SIG-M5 treated with dmso at 0.1 percent for 504 hours (cell line): ENCODE data around the gene IL18BP.

Experiments used
- DNase-seq: peaks from one replicate; lab custom pipeline; 2025; ENCODE audit not compliant: unreplicated experiment; lab: John Stamatoyannopoulos, UW

Gene IL18BP

GRCh38 chr11:72010529-72011233, 12.0 kb downstream of the IL18BP start:
- no peak for DNase-seq

GRCh38 chr11:72012091-72012630, 13.5 kb downstream of the IL18BP start:
- DNase-seq = no peak

DNA sequence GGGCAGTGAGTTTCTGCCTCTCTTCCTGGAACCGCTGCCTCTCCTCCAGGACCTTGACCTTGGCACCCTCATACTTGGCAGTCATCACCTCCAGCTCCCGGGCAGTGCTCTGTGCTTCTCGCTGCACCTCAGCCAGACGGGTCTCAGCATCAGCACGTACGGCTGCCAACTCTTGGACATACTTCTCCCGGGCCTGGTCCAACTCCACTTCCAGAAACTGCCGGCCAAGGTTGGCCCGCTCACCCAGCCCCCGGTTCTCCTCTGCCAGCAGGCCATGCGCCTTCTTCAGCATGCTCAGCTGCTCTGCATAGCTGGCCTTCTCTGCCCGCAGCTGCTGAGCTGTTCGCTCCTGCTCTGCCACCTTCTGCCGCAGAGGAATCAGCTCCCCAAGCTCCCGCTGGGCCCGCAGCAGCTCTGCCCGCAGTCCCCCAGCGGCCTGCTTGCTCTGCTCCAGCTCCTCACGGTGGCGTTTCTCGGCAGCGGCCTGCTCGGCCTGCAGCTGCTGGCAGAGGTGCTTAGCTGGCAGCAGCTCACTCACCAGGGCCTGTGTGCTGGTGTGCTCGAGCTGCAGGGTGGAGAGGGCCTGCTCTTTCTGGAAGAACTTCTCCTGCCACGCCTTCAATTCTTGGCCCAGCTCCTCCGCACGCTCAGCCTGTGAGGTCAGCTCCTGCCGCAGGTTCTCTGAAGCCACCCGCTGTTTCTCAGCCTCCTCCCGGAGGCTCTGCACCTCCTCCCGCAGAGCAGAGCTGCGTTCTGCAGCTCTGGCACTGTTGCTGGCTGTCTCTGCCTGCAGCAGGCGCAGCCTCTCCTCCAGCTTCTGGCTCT, 14.4 kb downstream of the IL18BP start:
- DNase-seq = no peak

GRCh38 chr11:72013765-72014711, 15.3 kb downstream of the IL18BP start:
- DNase-seq = no peak

DNA sequence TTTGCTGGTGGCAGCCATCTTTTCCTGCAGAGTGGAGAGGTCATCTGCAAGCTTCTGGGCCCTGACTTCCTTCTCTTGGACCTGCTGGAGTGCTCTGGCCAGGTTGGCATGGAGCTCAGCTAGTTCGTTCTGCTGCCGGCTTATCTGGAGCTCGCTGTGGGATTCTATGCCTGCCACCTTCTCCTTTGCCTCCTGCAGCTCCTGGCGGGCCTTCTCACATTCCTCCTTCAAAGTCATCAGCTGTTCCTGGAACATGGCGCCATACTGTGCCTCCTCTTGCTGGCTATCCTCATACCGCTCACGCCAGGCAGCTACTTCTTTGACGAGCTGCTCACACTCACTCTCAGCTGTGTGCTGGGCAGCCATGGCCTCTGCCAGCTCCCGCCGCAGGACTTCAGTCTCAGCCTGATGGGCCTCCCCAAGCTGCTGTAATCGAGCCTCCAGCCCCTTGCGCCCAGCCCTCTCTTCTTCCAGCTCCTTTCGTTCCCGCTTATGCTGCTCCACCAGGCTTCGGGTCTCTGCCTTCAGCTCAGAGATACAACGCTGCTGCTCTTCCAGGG, 16.1 kb downstream of the IL18BP start:
- no peak for DNase-seq

GRCh38 chr11:72015511-72016061, 16.9 kb downstream of the IL18BP start:
- no peak for DNase-seq

GRCh38 chr11:72018171-72018570, 19.5 kb downstream of the IL18BP start:
- DNase-seq = no peak

- no peak for DNase-seq
Observed at GRCh38 chr11:72023335-72023734, 24.6 kb downstream of the IL18BP start.

GRCh38 chr11:72024069-72024754, 25.5 kb downstream of the IL18BP start:
- no peak for DNase-seq

- DNase-seq = no peak
Observed at GRCh38 chr11:72026090-72026489, 27.4 kb downstream of the IL18BP start.

DNA sequence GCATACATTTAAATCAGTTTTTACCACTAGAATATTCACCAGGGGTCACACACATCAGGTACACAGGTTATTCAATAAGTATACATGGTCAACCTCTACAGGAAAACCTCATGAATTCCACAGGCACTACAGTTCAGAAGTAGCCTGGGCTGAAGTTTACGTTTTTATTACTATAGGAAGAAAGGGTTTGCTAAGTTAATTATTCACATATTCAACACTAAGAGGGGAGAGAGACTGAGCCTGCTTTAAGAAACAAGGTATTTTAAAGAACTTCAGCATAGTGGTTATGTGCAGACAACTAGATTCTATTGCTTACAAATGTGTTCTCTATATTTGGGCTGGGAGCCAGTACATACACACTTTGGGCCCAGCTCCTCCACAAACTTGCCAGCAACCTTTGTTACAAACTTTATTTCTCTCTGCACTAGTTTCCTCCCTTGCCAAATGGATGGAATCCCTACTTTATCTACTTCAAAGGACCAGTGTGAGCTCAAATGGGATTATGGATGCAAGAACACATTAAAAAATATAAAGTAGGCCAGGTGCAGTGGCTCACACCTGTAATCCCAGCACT, 31.9 kb downstream of the IL18BP start:
- DNase-seq = no peak

- DNase-seq = no peak
Observed at GRCh38 chr11:72036687-72037086, 38.0 kb downstream of the IL18BP start.

DNA sequence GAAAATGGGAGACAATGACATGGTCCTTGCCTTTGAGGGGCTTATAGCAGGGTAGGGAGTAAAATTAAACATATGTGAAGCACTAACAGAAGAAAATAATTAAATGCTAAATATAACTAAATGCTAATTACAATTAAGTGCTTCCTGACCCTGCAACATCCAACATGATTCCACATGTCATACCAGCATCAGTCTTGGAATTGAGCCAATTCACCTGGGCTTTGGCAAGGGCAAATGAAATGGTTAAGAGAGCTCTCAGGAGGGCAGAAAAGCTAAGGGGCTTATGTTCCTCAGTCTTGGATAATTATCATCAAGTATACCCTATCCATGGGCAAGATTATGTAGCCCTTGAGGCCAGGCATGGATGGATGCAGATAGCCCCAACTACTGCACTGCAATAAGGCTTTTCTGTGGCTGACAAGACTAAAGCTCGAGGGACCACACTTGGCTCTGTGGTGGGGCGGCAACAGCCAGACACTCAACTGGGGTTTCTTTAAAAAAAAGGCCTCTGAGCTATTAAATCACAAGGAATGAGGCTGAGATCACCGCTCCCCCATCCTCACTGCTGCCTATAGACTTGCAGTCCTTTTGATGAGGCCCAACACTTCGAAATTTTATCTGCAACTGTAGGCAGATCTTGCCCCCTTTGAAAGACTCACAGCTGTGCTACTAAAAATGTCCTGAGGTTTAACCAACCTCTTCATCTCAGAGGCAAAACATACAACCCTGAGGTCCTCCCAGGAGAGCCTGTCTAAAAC, 39.0 kb downstream of the IL18BP start:
- DNase-seq = no peak

DNA sequence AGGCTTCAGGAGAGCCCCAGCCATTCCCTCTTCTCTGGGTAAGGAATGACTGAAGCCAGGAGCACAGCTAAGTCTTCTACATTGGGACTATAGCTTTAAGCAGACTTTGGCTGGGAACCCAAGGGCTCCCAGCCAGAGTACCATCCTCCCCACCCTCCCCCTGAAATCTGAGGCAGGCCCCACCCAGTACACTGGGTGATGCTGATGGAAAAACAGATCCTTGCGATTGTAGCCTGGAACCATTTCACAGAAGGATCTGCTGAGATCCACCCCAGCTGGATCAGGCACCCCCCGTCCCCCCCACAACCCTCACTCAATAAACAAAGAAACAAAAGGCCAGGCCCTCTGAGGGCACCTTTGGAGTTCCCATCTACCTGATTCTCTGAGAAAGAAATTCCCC, 39.8 kb downstream of the IL18BP start:
- DNase-seq = no peak

GRCh38 chr11:72039031-72039855, 40.5 kb downstream of the IL18BP start:
- DNase-seq = no peak

- no peak for DNase-seq
Observed at GRCh38 chr11:72039856-72040401, 41.2 kb downstream of the IL18BP start.

GRCh38 chr11:72040491-72041363, 42.0 kb downstream of the IL18BP start:
- DNase-seq = peak; percentile 34
